ENCODE results near the gene PDIA3.

DNA sequence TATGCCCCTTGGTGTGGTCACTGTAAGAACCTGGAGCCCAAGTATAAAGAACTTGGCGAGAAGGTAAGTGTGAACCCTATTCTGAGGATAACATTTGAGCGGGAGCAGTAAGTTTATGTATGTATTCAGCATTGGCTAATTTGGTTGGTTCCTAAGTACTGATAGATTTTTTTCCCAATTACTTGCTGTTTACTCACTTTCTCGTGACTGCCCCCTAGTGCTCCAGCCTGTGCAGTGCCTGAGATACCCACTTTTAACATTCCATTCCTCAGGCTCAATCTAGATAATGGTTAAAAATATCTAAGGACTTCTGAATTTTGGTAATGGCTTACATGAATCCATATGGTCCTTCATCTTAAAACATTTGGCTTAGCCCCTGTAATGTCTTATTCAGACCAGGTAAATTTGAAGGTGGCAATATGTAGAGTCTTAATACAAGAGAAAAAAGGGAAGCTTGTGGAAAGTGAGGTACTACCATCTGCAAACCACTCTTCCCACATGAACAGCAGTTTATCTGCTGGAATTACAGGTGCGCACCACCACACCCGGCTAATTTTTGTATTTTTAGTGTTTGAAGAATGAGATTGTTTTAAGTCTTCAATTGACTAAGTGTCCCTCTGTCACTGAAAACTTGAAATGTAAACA, 23.5 kb downstream of the PDIA3 start:
- TF ChIP-seq, protein P1, sequence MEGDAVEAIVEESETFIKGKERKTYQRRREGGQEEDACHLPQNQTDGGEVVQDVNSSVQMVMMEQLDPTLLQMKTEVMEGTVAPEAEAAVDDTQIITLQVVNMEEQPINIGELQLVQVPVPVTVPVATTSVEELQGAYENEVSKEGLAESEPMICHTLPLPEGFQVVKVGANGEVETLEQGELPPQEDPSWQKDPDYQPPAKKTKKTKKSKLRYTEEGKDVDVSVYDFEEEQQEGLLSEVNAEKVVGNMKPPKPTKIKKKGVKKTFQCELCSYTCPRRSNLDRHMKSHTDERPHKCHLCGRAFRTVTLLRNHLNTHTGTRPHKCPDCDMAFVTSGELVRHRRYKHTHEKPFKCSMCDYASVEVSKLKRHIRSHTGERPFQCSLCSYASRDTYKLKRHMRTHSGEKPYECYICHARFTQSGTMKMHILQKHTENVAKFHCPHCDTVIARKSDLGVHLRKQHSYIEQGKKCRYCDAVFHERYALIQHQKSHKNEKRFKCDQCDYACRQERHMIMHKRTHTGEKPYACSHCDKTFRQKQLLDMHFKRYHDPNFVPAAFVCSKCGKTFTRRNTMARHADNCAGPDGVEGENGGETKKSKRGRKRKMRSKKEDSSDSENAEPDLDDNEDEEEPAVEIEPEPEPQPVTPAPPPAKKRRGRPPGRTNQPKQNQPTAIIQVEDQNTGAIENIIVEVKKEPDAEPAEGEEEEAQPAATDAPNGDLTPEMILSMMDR (IDR thresholded peaks at IDR 0.05) = peak in 5 of 7 experiments; percentile 35 to 78 (median 70)
- TF ChIP-seq POLR2A (IDR thresholded peaks at IDR 0.05) = no peak
- no peak for TF ChIP-seq POLR2AphosphoS5 (IDR thresholded peaks at IDR 0.05)
